K562 (cell line): ENCODE data around the gene CLUH. TPM values are rescaled to one million over a fixed set of nuclear protein-coding genes. Genes with fewer than 3 reads are reported as not detected.

Source experiments
- AFF1 ChIP-seq, 2 experiments: fragments of 450-650 bp; IDR thresholded peaks; 2 replicates each; pipeline ENCODE4 v1.6.1; 2018; ENCODE audit warnings: mild to moderate bottlenecking in 2 of 2, low read depth in 1 of 2; ENCODE audit not compliant: partially characterized antibody in 2 of 2
- CUX1 ChIP-seq: fragments of 200-800 bp; sonication (Bioruptor generic); IDR thresholded peaks from 2 replicates; pipeline ENCODE4 v1.6.1; 2016; ENCODE audit warnings: missing genetic modification characterization, missing compliant biosample characterization
- E2F6 ChIP-seq, 2 experiments: IDR thresholded peaks; 2 replicates each; pipeline ENCODE4 v1.6.1; 2011; ENCODE audit warnings: borderline replicate concordance in 1 of 2, control low read depth in 1 of 2, low read depth in 1 of 2, low read length in 1 of 2, mild to moderate bottlenecking in 1 of 2, mixed read lengths in 1 of 2, moderate library complexity in 1 of 2; ENCODE audit not compliant: insufficient read depth in 1 of 2, insufficient read length in 1 of 2, poor library complexity in 1 of 2, severe bottlenecking in 1 of 2; ENCODE audit errors: extremely low read depth in 1 of 2
- HNRNPH1 ChIP-seq: fragments of 200-400 bp; formaldehyde crosslinking; optimal IDR thresholded peaks from 2 replicates; pipeline ENCODE3; 2017; ENCODE audit warnings: low read depth, mild to moderate bottlenecking, low read length, moderate library complexity
- MAFF ChIP-seq: IDR thresholded peaks from 2 replicates; pipeline ENCODE4 v1.6.1; 2012; ENCODE audit warnings: low read length, improper control_type of control experiment
- RAD51 ChIP-seq: fragments of 450-650 bp; IDR thresholded peaks from 2 replicates; pipeline ENCODE4 v1.7.1; 2016; ENCODE audit warnings: low read depth, mild to moderate bottlenecking, borderline replicate concordance
- SMARCA5 ChIP-seq: fragments of 450-650 bp; IDR thresholded peaks from 2 replicates; pipeline ENCODE4 v1.6.1; 2016
- THAP12 ChIP-seq: fragments of 250-450 bp; sonication (Bioruptor Pico); IDR thresholded peaks from 2 replicates; pipeline ENCODE4 v1.9.0; 2021; ENCODE audit warnings: mild to moderate bottlenecking, inconsistent platforms
- ZBTB33 ChIP-seq: sonication (generic); formaldehyde crosslinking; IDR thresholded peaks from 2 replicates; pipeline ENCODE4 v1.8.1; 2023; ENCODE audit warnings: mild to moderate bottlenecking, missing genetic modification reagents
- ZFP36 ChIP-seq: fragments of 150-350 bp; IDR thresholded peaks from 2 replicates; pipeline ENCODE4 v1.6.1; 2018; ENCODE audit warnings: low read length, low read depth; ENCODE audit not compliant: partially characterized antibody
- ZNF583 ChIP-seq: fragments of 250-450 bp; sonication (Bioruptor Pico); IDR thresholded peaks from 2 replicates; pipeline ENCODE4 v1.4.0; 2020
- polyA plus RNA-seq, 8 experiments: library from polyadenylated mRNA; depleted of rRNA in 4 of 8; stranded (reverse) in 5 of 8; unstranded in 3 of 8; fragments of >200 nt; fragmentation: Nextera tagmentation in 2 of 8; fragmentation: Illumina TruSeq in 1 of 8; extraction: Ambion mirVana in 2 of 8; extraction: Trizol in 1 of 8; gene quantifications; 2 replicates each; pipeline versions ENCODE4 v1.2.1 to v1.2.3, GENCODE V29; 2011 to 2014; ENCODE audit warnings: inconsistent platforms in 1 of 8, missing spikeins in 1 of 8
- total RNA-seq, 7 experiments: library from RNA; depleted of rRNA in 6 of 7; stranded (reverse); fragments of >200 nt in 6 of 7; fragmentation: Illumina TruSeq in 2 of 7; extraction: Trizol in 2 of 7; gene quantifications; 2 replicates each; pipeline versions ENCODE4 v1.2.1 to v1.2.3, GENCODE V29; 2011 to 2021; ENCODE audit warnings: low replicate concordance in 1 of 7

The CLUH gene
- total and polyA plus RNA-seq, 9 of the 15 experiments (the other 6 are each of a cell fraction or from before 2014, with no cell fraction given), result 0.21 to 140 (median 33.2) TPM

GRCh38 chr17:2711608-2712299 lies at the start of gene CLUH (continued):
- TF ChIP-seq E2F6 (IDR thresholded peaks at IDR 0.05; ENCODE audit: borderline replicate concordance in 1 of 2, extremely low read depth in 1 of 2, insufficient read depth in 1 of 2, insufficient read length in 1 of 2, low read depth in 1 of 2, low read length in 1 of 2, poor library complexity in 1 of 2, severe bottlenecking in 1 of 2), result peak; percentile 63 to 82
- no peak for TF ChIP-seq HNRNPH1
- no peak for TF ChIP-seq CUX1
- TF ChIP-seq AFF1 (IDR thresholded peaks at IDR 0.05; ENCODE audit: low read depth in 1 of 2, partially characterized antibody in 2 of 2), result no peak
- TF ChIP-seq MAFF, result no peak
- no peak for TF ChIP-seq THAP12
- no peak for TF ChIP-seq ZNF583
- TF ChIP-seq SMARCA5, result no peak
- TF ChIP-seq RAD51, result peak; percentile 51
- no peak for TF ChIP-seq ZBTB33
- TF ChIP-seq ZFP36, result no peak
